Measurements from ENCODE around the gene PXN. TPM values are rescaled to one million over a fixed set of nuclear protein-coding genes. Genes with fewer than 3 reads are reported as not detected.
A peak's percentile ranks its signal among the peaks of the same experiment; 100 is the strongest.

The PXN gene
- total and polyA plus RNA-seq, 2 of the 13 experiments (the other 11 are each of a cell fraction or from before 2014, with no cell fraction given): 13.6 to 14.2 TPM

DNA sequence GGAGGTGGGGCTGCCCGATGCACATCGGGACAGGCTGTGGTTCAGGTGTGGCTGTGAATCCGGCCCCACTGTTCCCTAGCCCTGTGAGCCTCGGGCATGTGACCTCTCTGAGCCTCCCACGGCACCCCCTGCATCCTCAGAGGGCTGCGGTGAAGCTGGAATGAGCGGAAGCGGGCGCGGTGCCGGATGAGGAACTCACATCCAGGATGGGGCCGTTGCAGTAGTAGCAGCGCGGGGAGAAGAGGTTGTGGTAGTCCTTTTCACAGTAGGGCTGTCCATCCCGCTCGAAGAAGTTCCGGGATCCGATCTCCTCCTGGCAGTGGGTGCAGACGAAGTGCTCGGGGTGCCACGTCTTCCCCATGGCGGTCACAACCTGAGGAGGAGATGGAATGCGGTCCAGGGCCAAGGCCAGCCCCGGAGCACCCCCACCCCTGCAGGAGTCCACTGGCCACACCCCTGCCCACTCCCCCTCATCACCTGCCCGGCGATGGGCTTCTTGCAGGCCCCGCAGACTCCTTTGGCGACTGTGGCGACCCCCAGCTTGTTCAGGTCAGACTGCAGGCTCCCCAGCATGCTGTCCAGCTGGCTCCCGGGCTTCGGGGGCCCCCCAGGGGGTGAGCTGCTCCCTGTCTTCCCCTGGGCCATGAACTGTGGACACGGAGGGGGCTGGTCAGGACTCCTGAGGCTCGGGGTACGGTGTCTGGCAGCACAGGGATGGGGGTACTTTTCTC is 50.7 kb downstream of the PXN start (continued):
- TF ChIP-seq, protein P1, sequence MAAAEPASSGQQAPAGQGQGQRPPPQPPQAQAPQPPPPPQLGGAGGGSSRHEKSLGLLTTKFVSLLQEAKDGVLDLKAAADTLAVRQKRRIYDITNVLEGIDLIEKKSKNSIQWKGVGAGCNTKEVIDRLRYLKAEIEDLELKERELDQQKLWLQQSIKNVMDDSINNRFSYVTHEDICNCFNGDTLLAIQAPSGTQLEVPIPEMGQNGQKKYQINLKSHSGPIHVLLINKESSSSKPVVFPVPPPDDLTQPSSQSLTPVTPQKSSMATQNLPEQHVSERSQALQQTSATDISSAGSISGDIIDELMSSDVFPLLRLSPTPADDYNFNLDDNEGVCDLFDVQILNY (CRISPR knock-in tag; conservative IDR thresholded peaks at IDR 0.05): no peak
- TF ChIP-seq GABPA (IDR thresholded peaks at IDR 0.05; ENCODE audit: low read depth, low read length) (no peak), GABPA (CRISPR knock-in tag; IDR thresholded peaks at IDR 0.05; ENCODE audit: low read depth) (no peak), CHD4 (IDR thresholded peaks at IDR 0.05; ENCODE audit: borderline replicate concordance, low read length) (no peak), ZNF124 (CRISPR knock-in tag; IDR thresholded peaks at IDR 0.05) (no peak), AGO1 (IDR thresholded peaks at IDR 0.05; ENCODE audit: low read depth, low read length, poor library complexity, severe bottlenecking) (peak; percentile 64), ARNTL (CRISPR knock-in tag; IDR thresholded peaks at IDR 0.05) (no peak), PLRG1 (conservative IDR thresholded peaks at IDR 0.05) (no peak), ZNF207 (IDR thresholded peaks at IDR 0.05; ENCODE audit: borderline replicate concordance) (no peak), MED1 (CRISPR knock-in tag; IDR thresholded peaks at IDR 0.05) (no peak), ZNF17 (CRISPR knock-in tag; IDR thresholded peaks at IDR 0.05) (no peak), AGO2 (optimal IDR thresholded peaks at IDR 0.05; ENCODE audit: low read depth, low read length) (peak; percentile 84), RBFOX2 (IDR thresholded peaks at IDR 0.05; ENCODE audit: low read depth, low read length) (peak; percentile 36; the same call in 1 of the 2 replicates), HMGA1 (CRISPR knock-in tag; conservative IDR thresholded peaks at IDR 0.05) (no peak), KIAA2018 (CRISPR knock-in tag; IDR thresholded peaks at IDR 0.05; ENCODE audit: borderline replicate concordance) (no peak), ZNF570 (CRISPR knock-in tag; IDR thresholded peaks at IDR 0.05; ENCODE audit: borderline replicate concordance) (no peak)
- TF ChIP-seq, protein P2, sequence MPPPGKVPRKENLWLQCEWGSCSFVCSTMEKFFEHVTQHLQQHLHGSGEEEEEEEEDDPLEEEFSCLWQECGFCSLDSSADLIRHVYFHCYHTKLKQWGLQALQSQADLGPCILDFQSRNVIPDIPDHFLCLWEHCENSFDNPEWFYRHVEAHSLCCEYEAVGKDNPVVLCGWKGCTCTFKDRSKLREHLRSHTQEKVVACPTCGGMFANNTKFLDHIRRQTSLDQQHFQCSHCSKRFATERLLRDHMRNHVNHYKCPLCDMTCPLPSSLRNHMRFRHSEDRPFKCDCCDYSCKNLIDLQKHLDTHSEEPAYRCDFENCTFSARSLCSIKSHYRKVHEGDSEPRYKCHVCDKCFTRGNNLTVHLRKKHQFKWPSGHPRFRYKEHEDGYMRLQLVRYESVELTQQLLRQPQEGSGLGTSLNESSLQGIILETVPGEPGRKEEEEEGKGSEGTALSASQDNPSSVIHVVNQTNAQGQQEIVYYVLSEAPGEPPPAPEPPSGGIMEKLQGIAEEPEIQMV (CRISPR knock-in tag; IDR thresholded peaks at IDR 0.05; ENCODE audit: low read depth): no peak
- TF ChIP-seq, protein P3, sequence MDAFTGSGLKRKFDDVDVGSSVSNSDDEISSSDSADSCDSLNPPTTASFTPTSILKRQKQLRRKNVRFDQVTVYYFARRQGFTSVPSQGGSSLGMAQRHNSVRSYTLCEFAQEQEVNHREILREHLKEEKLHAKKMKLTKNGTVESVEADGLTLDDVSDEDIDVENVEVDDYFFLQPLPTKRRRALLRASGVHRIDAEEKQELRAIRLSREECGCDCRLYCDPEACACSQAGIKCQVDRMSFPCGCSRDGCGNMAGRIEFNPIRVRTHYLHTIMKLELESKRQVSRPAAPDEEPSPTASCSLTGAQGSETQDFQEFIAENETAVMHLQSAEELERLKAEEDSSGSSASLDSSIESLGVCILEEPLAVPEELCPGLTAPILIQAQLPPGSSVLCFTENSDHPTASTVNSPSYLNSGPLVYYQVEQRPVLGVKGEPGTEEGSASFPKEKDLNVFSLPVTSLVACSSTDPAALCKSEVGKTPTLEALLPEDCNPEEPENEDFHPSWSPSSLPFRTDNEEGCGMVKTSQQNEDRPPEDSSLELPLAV (CRISPR knock-in tag; conservative IDR thresholded peaks at IDR 0.05; ENCODE audit: low read depth): no peak

All from HepG2 (cell line).